NCI-H146 (cell line): ENCODE measurements around the gene MED22.
A peak's percentile ranks its signal among the peaks of the same experiment; 100 is the strongest.
"Not testable (repeated sequence)": the region's sequence is repeated elsewhere in the genome, so short reads cannot be mapped to it uniquely, and the experiment has no call there.

Experiments used
- DNase-seq: peaks from one replicate; lab custom pipeline; 2025; lab: John Stamatoyannopoulos, UW

MED22 gene

GRCh38 chr9:133347985-133348717 is at the start of gene MED22, which contains the start of gene RPL7A:
TSS of gene MED22 (minus strand) at chr9:133348131. CDS start at chr9:133346662, 1,469 bp downstream.
TSS of gene RPL7A (plus strand) at chr9:133348218. CDS start at chr9:133348244, 26 bp downstream.
- peak; percentile 91 for DNase-seq

GRCh38 chr9:133397370-133397769 is 49.4 kb upstream of the MED22 start:
- no peak for DNase-seq

DNA sequence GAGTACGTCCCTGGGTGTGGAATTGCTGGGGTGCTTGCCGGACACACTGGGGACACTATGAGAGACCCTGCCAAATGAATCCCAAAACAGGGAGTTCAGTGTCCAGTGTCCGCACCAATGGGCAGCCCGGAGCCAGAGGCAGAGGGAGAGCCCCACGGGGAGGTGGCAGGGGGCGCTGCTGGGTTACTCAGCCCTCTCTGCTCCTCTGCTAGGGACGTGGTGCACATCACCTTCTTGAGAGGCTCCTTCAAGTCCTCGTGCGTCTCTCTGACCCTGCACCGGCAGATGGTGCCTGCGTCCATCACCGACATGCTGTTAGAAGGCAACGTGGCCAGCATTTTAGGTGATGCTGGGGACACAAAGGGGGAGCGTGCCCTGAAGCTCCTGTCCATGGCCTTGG is 49.0 kb upstream of the MED22 start:
- no peak for DNase-seq

- no peak for DNase-seq
Measured at GRCh38 chr9:133394687-133395271, 46.8 kb upstream of the MED22 start.

DNA sequence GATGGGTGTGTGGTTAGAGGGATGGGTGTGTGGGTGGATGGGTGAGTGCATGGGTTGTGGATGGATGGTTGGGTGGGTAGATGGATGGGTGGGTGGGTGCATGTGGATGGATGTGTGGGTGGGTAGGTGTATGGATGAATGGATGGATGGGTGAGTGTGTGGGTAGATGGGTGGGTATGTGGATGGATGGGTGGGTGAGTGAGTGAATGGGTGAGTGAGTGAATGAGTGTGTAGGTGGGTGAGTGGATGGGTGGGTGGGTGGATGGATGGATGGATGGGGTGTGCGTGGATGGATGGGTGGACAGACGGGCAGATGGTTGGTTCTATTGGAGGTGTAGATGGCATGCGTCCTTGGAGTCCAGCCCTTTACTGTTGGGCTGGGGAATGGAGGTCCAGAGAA is 45.5 kb upstream of the MED22 start:
- no peak for DNase-seq

GRCh38 chr9:133392308-133392707 is 44.4 kb upstream of the MED22 start:
- not testable (repeated sequence) for DNase-seq

- not testable (repeated sequence) for DNase-seq
Measured at GRCh38 chr9:133391449-133391848, 43.5 kb upstream of the MED22 start.

GRCh38 chr9:133390713-133391112 is 42.8 kb upstream of the MED22 start:
- no peak for DNase-seq

DNA sequence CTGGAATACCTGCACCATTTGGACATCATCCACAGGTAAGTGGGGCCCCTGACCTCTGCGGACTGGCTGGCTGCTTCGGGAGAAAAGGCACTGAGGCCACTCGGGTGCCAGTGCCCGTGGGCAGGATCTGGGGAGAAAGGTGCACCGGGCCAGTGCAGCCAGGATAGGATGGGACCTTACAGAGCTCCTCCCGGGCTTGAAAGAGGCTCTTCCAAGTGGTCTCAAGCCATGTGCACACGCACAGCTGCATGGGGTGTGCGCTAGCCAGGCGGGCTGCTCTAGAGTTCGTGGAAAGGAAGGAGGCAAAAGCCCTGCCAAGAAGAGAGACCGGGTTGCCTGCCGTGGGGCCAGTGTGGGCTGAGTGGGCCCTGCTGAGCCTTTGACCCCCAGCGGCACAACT is 41.6 kb upstream of the MED22 start:
- no peak for DNase-seq

DNA sequence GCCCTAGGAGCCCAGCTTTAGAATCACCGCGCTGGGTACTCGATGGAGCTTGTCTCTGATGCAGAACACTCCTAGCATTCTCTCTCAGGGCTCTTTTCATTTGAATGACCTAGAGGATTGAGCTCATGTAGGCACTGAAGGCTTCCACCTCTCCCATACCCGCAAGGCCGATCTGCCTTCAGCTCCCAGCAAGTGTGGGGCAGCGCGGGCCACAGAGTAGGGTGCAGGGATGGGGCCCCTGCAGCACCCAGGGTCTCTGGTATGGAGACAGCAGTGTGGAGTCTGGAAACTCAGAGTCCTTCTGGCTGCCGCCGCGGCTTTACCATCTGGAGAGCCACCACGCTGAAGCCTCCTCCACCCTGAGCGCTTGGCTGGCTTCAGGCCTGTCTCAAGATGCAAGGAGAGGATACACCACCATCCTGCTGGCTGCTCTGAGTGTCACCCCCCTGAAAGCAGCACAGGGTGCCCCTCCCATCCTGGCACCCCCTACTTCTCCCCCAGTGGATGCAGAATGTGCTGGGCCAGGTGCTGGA is 41.2 kb upstream of the MED22 start:
- no peak for DNase-seq

DNA sequence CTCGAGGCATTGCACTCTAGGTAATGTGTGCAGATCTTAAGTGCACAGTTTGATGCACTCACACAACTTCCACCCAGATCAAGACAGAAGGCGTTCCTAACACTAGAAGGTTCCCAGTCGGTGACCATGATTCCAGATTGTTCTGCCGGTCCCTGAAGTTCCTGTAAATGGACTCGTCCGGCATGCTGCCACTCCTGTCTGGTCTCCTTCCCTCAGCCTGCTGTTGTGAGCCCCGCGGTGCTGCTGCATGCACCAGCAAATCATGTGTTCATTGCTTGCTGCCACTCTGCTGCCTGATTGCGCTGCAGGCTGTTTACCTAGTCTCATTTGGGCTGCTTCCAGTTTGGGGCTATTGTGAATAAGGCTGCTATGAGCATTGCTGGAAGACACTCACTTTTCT is 39.7 kb upstream of the MED22 start:
- DNase-seq = peak; percentile 45

DNA sequence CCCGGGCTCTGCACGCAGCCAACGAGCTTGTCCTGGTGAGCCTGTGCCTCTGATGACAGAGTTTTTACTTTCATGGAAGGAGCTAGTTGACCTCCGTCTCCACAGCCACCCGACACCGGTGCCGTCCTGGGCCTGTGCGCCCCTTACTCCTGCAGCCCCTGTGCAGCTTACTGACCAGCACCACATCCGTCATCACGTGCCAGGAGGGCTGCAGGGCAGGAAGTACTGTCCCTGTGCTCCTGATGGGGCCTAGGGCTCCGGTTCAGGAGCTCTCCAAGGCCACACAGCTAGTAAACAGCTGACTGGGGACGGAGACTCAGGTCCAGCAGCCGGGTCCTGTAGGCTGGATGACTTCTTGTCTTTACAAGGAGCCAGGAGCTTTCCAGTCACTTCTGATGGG is 38.4 kb upstream of the MED22 start:
- no peak for DNase-seq

DNA sequence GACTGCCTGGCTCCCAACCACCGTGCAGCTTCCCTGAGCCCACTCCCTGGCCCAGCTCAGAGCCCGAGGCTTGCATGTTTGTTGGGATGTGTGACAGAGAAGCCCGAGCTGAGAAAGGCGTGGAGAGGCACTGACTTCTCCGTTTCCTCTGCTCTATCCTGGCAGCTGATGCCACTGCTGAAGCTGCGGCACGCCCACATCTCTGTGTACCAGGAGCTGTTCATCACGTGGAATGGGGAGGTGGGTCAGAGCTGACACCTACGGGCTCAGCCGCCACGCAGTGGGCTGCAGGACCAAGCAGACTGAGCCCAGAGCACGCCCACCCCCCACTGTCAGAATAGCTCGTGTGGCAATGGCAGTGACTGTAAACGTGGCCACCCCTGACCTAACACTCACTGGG is 37.5 kb upstream of the MED22 start:
- no peak for DNase-seq

- DNase-seq = no peak
Measured at GRCh38 chr9:133384736-133385321, 36.9 kb upstream of the MED22 start.

GRCh38 chr9:133383438-133383837 is 35.5 kb upstream of the MED22 start:
- DNase-seq = no peak

DNA sequence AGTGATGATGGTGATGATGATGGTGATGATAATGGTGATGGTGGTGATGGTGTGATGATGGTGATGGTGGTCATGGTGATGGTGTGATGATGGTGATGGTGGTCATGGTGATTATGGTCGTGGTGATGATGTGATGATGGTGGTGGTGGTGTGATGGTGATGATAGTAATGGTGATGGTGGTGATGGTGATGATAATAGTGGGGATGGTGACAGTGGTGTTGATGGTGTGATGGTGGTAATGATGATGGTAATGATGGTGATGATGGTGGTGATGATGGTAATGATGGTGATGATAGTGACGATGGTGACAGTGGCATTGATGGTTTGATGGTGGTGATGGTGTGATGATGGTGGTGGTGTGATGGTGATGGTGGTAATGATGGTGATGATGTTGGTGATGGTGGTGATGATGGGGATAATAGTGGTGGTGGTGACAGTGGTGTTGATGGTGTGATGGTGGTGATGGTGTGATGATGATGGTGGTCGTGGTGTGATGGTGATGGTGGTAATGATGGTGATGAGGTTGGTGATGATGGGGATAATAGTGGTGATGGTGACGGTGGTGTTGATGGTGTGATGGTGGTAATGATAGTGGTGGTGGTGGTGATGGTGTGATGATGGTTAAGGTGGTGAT is 34.7 kb upstream of the MED22 start:
- no peak for DNase-seq

DNA sequence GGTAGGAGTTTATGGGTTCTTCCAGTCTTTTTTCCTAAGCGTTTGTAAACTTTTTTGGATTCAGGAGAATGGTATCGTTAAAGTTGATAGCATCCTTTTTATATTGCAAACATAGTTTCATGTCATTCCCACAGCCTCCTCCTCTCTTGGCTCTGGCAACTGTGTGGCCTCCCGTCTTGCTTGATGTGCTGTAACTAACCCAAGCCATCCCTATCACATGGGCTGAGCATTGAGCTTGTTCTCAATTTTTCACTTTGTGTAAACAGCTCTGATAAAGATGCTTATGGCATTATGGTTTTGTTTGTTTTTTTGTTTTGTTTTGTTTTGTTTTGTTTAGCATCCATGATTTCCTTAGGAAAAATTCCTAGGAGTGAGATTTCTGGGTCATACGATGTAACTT is 32.8 kb upstream of the MED22 start:
- DNase-seq = no peak

DNA sequence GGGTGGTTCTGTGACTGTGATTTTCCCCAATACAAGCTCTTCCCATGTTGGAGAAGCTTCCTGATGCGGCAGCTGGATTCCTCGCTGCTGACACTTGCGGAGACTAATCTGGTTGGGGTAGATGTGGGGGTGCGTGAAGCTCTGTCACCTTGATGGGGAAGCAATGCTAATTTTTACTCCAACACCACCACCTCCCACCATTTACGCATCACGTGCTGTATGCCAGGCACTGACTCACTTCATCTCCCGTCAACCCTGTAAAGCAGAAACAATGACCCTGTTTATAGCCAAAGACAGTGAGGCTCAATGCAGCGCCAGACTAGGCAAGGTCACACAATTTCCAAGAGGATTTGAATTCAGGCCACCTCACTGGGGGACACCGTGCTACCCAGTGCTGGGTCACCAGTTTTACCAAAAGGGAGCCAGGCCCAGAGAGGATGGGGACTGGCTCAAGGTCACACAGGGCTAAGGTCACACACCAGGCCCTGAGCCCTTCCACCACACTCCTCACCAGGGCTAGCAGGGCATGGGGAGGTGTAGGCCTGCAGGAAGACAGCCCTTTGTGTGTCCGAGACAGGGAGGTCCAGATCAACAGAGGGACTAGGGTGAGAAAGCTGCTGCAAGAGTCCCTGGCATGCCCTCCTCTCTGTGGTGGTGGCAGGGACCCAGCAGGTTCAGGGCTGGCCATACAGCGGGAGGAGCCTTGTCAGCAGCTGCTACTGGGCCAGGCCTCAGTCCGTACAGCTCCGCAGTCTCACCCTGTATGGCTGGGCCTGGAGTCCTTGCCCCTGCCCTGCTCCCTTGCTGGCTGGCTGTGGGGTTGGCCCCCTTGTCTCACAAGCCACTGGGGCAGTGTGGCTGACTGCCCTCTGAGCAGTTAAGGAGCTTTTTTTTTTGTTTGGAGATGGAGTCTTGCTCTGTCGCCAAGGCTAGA is 31.5 kb upstream of the MED22 start:
- no peak for DNase-seq

DNA sequence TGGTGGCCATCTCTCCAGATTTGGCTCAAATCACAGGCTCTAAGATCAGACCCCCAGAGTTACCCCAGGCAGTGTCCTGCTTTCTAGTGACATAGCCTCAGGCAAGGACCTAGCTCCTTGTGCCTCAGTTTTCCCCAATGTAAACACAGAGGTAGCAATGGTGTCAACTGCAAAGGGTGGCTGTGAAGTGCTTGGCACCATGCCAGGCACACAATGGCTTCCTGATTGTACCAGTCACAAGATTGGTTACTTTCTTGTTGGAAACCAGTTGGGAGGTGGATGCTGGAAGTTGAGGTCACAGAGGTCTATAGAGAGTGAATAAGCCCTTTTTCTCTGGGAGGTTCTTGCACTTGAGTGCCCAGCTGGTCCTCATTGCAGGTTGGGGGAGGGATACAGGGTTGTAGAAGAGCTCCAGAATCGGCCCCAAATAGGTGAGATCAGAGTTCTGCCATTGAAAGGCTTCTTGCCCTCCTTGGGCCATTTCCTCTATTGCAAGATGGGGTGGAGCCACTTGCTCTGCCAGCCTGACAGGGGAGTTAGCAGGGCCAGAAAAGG is 30.6 kb upstream of the MED22 start:
- no peak for DNase-seq

GRCh38 chr9:133377721-133378216 is 29.8 kb upstream of the MED22 start:
- DNase-seq = no peak

DNA sequence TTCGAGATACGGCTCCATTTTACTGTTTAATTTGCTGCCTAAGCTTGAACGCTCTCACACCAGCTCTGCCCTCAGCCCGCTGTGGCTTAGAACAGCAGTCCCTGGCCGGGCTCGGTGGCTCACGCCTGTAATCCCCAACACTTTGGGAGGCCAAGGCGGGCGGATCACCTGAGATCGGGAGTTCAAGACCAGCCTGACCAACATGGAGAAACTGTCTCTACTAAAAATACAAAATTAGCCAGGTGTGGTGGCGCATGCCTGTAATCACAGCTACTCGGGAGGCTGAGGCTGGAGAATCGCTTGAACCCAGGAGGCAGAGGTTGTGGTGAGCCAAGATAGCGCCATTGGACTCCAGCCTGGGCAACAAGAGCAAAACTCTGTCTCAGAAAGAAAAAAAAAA is 29.3 kb upstream of the MED22 start:
- DNase-seq = not testable (repeated sequence)
